Hindlimb muscle (tissue), 1 donor: ENCODE measurements around the gene CCDC88B. TPM values are rescaled to one million over a fixed set of nuclear protein-coding genes. Genes with fewer than 3 reads are reported as not detected.

Experiments
- DNase-seq: peaks from one replicate; pipeline ENCODE4 v3.0.0-alpha.2; 2013
- polyA plus RNA-seq: library from polyadenylated mRNA; unstranded; fragments of 120-200 nt; gene quantifications from one replicate; pipeline ENCODE4 v1.2.1, GENCODE V29; 2013; ENCODE audit not compliant: insufficient read length

CCDC88B gene
- polyA plus RNA-seq, 1 donor: 4.5 TPM

GRCh38 chr11:64364911-64365310 is 24.9 kb downstream of the CCDC88B start:
- DNase-seq: no peak

DNA sequence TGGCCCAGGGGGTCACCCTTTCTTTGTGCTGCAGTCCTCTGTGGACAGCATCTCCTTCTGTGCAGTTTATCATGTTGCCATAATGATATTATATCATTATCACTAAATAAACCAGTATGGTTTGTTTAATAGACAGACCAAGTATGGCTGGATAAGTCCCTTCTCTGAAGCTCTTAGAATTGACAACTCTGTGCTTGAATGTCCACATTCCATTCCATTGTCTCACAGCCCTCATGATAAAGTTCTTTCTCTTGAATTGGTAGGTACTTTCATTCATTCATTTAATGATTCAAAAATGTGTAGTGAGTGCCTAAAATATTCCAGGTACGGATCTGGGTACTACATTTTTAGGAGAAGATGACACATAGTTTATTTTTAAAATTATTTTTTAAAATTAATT is 26.7 kb downstream of the CCDC88B start:
- DNase-seq: no peak

- DNase-seq: no peak
Observed at GRCh38 chr11:64367931-64368672, 28.1 kb downstream of the CCDC88B start.

DNA sequence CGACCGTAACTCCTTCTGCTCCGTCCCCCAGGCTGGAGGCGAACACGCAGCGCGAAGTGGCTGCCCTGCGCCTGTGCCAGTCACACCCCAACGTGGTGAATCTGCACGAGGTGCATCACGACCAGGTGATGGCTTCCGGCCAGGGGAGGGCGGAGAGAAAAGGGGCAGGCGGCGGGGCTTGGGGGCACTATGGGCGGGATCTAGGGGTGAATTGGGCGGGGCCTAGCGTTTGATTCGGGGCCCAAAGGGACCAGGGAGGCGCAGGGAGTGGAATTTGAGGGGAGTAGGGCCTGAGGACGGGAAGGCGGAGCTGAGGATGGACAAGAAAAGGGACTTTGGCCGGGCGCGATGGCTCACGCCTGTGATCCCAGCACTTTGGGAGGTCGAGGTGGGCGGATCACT is 28.7 kb downstream of the CCDC88B start:
- DNase-seq: no peak

GRCh38 chr11:64369440-64370421 is 29.7 kb downstream of the CCDC88B start:
- DNase-seq: no peak

DNA sequence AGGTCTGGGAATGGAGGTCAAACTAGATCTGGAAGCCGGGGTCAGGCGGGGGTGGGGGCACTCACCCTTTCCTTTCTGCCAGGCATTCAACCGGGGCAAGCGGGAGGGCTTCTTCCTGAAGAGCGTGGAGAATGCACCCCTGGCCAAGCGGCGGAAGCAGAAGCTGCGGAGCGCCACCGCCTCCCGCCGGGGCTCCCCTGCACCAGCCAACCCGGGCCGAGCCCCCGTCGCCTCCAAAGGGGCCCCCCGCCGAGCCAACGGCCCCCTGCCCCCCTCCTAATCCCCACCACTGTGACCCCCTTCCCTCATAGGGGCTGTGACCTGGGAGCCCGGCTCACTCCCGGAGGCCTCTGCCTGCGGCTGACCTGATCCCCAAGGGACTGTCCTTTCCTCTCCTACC is 31.2 kb downstream of the CCDC88B start:
- DNase-seq: no peak

DNA sequence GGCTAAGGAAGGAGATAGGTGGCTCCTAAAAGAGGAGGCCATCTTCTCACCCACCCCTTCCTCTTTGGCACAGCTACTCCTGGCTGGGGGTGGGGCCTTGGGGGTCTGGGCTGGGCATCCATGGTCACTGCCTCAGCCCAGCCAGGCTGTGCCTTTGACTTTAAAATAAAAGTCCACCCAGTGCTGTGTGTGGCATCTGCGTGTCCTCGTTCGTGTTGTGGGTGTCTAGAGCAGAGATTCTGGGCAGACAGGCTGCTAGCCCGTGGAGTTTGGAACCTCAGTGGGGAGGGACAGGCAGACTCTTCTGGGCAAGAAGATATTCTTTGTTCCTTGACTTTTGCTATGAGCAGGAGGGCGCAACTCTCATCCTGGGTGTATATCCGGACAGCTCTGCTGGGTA is 32.0 kb downstream of the CCDC88B start:
- no peak for DNase-seq

- no peak for DNase-seq
Observed at GRCh38 chr11:64372802-64373597, 33.0 kb downstream of the CCDC88B start.

GRCh38 chr11:64373598-64373974 is 33.6 kb downstream of the CCDC88B start:
- no peak for DNase-seq

- no peak for DNase-seq
Observed at GRCh38 chr11:64376071-64376470, 36.1 kb downstream of the CCDC88B start.

DNA sequence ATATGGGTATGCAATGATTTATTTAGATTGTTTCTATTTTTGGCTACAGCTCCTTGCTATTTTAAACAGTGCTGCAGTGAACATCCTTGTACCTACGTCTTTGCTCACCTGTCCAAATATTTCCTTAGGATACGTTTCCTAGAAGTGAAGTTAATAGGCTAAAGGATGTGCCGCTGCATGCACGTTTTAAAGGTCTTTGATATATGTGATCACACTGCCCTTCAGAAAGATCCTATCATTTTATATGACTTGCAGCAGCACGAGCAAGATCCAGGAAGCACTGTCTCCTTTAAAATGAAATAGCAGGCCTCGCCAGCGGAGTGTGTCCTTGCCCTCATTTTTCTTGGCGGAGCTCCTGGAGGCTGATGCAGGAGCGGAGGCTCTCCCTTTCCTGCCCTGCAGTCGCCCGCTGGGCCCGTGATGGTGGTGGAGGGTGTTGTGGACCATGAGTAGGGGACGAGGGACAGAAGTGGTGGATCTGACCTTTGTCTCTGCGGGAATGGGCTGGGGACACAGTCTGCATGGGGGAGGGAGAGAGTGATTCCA is 38.4 kb downstream of the CCDC88B start:
- peak; percentile 58 for DNase-seq

DNA sequence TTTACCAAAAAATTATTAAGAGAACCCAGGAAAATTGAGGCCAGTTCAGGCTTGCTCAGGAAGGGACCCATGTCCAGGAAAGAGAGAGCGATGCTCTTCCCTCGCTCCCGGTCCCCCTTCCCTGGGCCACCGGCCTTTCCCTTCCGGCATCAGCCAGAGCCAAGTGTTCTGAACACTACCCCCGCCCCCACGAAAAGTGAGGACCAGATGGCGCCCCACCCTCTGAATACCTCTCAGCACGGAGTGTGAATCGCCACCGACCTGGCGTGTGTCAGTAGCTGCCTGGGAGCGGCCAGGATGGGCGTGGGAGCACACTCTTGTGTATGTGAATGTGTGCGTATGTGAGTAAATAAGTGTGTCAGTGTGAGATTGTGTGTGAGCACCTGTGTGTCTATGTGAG is 39.2 kb downstream of the CCDC88B start:
- no peak for DNase-seq

DNA sequence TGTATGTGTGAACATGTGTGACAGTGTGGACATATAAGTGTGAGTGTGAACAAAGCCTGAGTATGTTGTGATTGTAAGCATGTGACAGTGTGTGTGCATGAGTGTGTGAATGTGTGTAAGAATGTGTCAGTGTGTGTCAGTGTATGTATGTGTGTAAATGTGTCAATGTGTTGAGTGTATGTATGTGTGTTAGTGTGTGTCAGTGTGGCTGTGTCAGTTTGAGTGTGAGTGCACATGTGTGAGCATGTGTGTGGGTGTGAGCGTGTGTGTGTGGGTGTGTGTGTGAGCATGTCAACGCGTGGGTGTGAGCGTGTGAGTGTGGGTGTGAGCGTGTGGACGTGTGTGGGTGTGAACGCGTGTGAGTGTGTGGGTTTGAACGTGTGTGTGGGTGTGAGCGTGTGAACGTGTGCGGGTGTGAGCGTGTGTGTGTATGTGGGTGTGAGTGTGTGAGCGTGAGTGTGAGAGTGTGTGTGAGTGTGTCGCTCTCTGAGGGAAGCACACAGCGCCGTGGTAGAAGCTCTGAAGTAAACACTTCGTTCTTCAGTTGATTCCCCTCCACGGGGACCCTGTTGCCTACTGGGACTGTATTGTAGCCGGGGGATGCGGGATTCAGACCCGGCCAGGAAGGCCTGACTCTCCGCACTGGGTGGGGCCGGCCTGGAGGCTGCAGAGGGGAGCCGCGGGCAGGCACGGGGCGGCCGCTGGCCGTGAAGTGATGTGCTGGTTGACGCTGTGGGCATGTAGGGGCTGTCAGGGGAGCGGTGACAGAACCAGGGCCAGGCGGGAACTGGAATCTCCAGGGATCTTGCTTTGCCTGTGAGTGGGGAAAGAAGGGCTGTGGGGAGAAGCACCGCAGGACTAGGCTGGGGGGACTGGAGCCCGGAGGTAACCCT is 40.1 kb downstream of the CCDC88B start:
- DNase-seq: no peak

DNA sequence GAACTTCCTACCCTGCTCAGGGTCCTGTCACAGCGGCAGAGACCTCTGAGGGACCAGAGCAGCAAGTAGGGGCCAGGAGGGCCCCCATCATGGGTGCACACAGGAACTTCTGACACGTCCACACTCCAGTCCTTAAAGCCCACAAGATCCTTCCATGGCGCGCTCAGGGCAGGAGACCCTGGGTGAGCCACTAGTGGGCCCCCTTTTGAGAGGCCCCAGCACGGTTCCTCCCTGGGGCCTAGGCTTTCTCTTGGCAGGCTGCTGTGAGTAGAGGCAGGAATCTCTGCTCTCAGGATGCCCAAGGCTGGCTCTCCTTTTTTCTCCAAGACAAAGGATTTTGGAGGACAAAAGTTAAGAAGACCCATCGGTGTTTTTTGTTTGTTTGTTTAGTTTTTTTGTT is 41.3 kb downstream of the CCDC88B start:
- no peak for DNase-seq

GRCh38 chr11:64382047-64382446 is 42.0 kb downstream of the CCDC88B start:
- no peak for DNase-seq

- DNase-seq: no peak
Observed at GRCh38 chr11:64382586-64382985, 42.6 kb downstream of the CCDC88B start.

DNA sequence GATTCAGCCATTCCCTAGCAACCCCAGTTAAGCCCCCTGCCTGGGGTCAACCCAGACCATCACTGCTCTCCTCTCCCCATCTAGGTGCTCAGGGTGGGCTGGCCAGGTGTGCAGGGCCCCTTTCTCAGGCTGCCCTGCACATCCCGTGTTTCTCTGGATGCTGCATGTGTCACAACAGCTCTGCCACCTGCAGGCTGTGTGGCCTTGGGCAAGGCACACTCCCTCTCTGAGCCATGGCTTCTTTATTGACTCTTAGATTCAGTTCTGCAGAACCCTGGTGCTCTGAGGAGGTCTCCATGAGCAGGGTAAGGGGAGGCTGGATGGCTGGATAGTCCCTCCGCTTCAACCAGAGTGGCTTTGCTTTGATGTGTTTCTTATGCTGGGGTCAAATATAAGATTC is 43.6 kb downstream of the CCDC88B start:
- DNase-seq: no peak

DNA sequence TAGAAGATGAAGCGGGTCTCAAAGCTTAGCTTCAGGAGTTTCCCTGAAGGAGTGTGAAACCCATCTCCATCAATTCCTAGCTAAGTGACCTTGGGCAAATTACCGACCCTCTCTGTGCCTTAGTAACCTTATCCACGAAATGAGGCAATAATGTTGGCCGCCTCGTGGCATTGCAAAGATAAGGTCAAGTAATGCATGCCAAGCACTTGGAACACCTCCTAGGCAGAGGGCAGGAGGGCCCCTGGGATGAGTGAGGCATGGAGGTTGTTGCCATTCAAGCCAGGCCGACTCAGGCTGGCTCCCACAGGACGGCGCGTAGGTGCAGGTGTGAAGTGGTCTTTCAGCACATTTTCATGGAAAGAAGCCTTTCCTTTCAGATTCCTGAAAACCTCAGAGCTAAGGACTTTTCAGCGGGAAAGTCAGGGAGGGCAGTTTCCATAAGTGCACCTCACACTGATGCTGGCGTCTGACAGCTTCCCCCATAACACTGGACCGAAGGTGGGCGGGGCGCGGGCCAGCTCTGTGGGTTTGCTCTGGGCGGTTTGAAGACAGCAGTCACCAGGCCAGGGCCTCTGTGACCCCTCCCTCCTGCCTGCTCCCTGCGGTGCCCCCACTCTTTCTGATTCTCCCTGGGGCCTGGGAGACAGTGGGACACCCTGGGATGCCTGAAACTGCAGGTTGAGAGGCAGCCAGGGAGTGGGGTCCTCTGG is 44.2 kb downstream of the CCDC88B start:
- DNase-seq: no peak

GRCh38 chr11:64384981-64385944 is 45.3 kb downstream of the CCDC88B start:
- DNase-seq: no peak
